GM12865 (cell line): ENCODE data around the gene NOP16.

Experiments used
- DNase-seq: peaks from one replicate; pipeline ENCODE4 v3.0.0; 2010; ENCODE audit warnings: low read depth
- H3K4me3 ChIP-seq: 2 replicates; pipeline ENCODE4 v1.5.1; 2011; ENCODE audit warnings: mild to moderate bottlenecking, low read depth, low read length, control low read depth
- CTCF ChIP-seq: IDR thresholded peaks from 2 replicates; pipeline ENCODE4 v1.5.1; 2011; ENCODE audit warnings: low read length, control low read depth, low read depth, inconsistent platforms; ENCODE audit not compliant: insufficient read depth; ENCODE audit errors: missing control alignments

The NOP16 gene, protein sequence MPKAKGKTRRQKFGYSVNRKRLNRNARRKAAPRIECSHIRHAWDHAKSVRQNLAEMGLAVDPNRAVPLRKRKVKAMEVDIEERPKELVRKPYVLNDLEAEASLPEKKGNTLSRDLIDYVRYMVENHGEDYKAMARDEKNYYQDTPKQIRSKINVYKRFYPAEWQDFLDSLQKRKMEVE

DNA sequence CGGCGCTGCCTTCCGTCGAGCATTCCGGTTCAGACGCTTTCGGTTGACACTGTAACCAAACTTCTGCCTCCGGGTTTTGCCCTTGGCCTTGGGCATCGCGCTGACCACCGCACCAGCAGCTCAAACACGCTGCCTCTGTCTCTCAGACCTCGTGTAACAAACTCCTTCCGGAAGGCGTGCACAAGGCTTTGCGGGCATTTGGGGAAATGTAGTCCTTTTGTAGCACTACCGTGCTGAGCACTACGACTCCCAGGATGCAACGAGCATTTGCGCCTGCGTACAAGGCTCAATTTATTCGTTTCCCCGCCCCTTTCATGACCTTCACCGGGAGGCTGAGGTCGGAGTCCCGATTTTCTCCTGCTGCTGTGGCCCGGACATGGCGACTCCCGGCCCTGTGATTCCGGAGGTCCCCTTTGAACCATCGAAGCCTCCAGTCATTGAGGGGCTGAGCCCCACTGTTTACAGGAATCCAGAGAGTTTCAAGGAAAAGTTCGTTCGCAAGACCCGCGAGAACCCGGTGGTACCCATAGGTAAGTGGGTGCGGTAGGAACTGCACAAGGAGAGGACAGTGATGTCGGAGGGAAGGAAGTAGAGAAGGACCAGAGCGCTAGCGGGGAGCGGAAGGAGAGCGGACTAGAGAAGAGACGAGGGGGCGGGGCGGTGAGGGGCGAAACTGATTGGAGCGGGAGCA is at the start of gene NOP16, which contains the start of gene HIGD2A:
Gene NOP16 (minus strand): TSS at position 155 of the 691 bp plus-strand sequence. CDS start 59 bp downstream, at position 96.
Gene HIGD2A (plus strand): TSS at position 308 of the 691 bp plus-strand sequence. CDS start 69 bp downstream, at position 377.
- H3K4me3 ChIP-seq, result peak within 1 kb of the TSS; percentile 96
- no peak for TF ChIP-seq CTCF
- peak; percentile 99 for DNase-seq

DNA sequence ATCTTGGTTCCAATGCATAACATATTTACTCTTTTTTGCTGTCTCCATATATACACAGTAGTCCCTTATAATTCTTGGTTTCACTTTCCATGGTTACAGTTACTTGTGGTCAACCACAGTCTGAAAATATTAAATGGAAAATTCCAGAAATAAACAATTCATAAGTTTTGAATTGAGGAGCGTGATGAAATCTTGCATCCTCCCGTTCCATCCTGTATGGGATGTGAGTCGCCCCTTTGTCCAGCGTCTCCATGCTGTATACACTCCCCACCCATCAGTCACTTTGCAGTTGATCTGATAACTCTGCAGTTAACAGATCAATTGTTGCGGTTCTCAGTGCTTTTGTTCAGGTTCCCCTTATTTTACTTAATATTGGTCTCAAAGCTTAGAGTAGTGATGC is 48.3 kb upstream of the NOP16 start:
- TF ChIP-seq CTCF, result no peak
- DNase-seq, result no peak

DNA sequence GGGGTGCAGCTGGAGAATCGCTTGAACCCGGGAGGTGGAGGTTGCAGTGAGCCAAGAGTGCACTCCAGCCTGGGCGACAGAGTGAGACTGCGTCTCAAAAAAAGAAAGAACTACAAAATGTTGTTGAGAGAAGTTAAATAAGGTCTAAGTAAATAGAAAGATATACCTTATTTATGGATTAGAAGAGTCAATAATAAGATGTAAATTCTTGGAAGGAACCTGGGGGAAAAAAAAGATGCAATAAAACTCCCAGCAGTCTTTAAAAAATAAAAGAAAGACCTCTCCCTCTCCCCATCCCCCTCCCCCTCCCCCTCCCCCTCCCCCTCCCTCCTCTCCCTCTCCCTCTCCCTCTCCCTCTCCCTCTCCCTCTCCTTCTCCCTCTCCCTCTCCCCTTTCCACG is 44.3 kb upstream of the NOP16 start:
- H3K4me3 ChIP-seq, result no peak overlapping the region
- no peak for DNase-seq
- no peak for TF ChIP-seq CTCF

More for the DNA sequence above, 48.3 kb upstream of the NOP16 start:
- H3K4me3 ChIP-seq, result no peak overlapping the region

DNA sequence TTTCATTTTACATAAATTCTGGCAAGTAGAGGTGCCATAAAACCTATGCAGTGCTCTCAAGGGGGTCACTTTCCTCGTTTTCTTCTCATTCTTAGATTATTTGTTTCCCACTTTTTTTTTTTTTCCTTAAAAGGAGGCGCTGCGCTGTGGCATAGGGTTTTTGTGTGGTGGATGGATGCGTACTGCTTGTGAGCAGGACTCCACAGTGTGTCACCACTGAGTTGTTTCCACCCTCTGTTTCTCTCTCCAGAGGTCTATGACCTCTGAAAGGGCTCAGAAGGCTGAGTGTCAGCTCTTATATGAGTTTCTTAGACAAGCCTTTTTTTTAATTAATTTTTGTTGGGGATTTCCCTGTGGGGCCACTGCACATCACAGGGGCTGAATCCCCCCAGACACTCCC is 41.6 kb upstream of the NOP16 start:
- no peak for DNase-seq
- TF ChIP-seq CTCF, result no peak
- no peak overlapping the region for H3K4me3 ChIP-seq

DNA sequence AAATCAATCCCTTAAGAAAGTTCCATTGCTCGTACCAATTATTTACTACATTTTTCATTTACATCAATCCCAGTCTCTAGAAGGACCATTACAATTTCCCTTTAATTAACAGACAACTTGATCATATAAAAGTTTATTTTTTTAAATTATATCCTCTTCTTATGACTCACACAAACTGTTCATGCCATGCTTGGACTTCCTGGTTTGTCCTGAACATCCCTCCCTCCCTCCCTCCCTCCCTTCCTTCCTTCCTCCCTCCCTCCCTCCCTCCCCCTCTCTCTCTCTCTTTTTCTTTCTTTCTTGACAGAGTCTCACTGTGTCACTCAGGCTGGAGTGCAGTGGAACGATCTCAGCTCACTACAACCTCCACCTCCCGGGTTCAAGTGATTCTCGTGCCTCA is 39.6 kb upstream of the NOP16 start:
- H3K4me3 ChIP-seq, result no peak overlapping the region
- no peak for TF ChIP-seq CTCF
- no peak for DNase-seq

DNA sequence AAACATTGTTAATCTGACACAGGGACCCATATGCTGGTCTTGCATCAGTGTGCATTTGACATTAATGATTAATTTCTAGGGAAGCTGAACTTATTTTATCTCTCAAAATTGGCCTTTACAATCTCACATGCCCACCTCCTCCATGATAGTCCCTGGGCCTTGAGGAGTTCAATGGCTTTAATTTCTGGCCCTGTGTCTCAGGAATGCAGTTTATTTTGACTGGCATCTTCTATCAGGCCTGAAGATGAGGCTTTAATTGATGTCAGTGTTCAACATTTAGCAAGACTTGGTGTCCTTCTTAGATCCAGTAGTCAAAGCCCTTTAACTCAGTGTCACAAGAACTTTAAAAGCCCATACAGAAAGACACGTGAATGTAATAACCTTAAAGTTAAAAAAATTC is 38.5 kb upstream of the NOP16 start:
- no peak for TF ChIP-seq CTCF
- H3K4me3 ChIP-seq, result no peak overlapping the region
- DNase-seq, result no peak
